ENCODE data around the gene FTO.

FTO gene

GRCh38 chr16:53944025-53944424, 240.1 kb downstream of the FTO start:
- DNase-seq: no peak

GRCh38 chr16:53945996-53946395, 242.0 kb downstream of the FTO start:
- no peak overlapping the region for H3K27ac Mint-ChIP-seq
- H3K4me1 Mint-ChIP-seq: peaks cover 6 to 15% of the 10 kb centered on the region in 2 donors
- H3K4me3 Mint-ChIP-seq: no peak overlapping the region
- peaks cover 6 to 8% of the 10 kb centered on the region in 2 donors for H3K36me3 Mint-ChIP-seq
- no peaks in the 10 kb centered on the region for H3K27me3 Mint-ChIP-seq
- DNase-seq (no peak), ATAC-seq (replicated peaks) (peak; percentile 48 to 54)
- no peaks in the 10 kb centered on the region for H3K9me3 Mint-ChIP-seq

More at GRCh38 chr16:53944025-53944424, 240.1 kb downstream of the FTO start:
- Mint-ChIP-seq H3K27me3 (no peaks in the 10 kb centered on the region), H3K4me1 (peaks cover 2 to 6% of the 10 kb centered on the region in 2 donors), H3K9me3 (no peaks in the 10 kb centered on the region), H3K27ac (no peak overlapping the region), H3K4me3 (no peak overlapping the region), H3K36me3 (peaks cover 15 to 24% of the 10 kb centered on the region in 2 donors)
- ATAC-seq (replicated peaks): no peak

- H3K9me3 Mint-ChIP-seq: no peaks in the 10 kb centered on the region
- ATAC-seq (replicated peaks) (no peak), DNase-seq (no peak)
- H3K27me3 Mint-ChIP-seq: no peaks in the 10 kb centered on the region
- H3K27ac Mint-ChIP-seq: no peak overlapping the region
- no peak overlapping the region for H3K4me3 Mint-ChIP-seq
- peaks cover 9 to 16% of the 10 kb centered on the region in 2 donors for H3K4me1 Mint-ChIP-seq
- peaks cover 3 to 5% of the 10 kb centered on the region in 2 donors for H3K36me3 Mint-ChIP-seq
Measured at GRCh38 chr16:53946746-53947386, 242.9 kb downstream of the FTO start.

- no peak overlapping the region for H3K4me3 Mint-ChIP-seq
- peaks cover 13 to 24% of the 10 kb centered on the region in 2 donors for H3K4me1 Mint-ChIP-seq
- H3K27ac Mint-ChIP-seq: no peak overlapping the region
- no peaks in the 10 kb centered on the region for H3K27me3 Mint-ChIP-seq
- no peak for ATAC-seq (replicated peaks)
- no peaks in the 10 kb centered on the region for H3K36me3 Mint-ChIP-seq
- no peaks in the 10 kb centered on the region for H3K9me3 Mint-ChIP-seq
- DNase-seq: no peak
Measured at GRCh38 chr16:53947642-53948041, 243.7 kb downstream of the FTO start.

- Mint-ChIP-seq H3K36me3 (no peaks in the 10 kb centered on the region), H3K4me3 (no peak overlapping the region), H3K4me1 (peaks cover 13 to 26% of the 10 kb centered on the region in 2 donors), H3K27ac (no peak overlapping the region), H3K27me3 (no peaks in the 10 kb centered on the region), H3K9me3 (no peaks in the 10 kb centered on the region)
- ATAC-seq (replicated peaks): no peak
- no peak for DNase-seq
Measured at GRCh38 chr16:53948326-53948725, 244.4 kb downstream of the FTO start.

GRCh38 chr16:53948734-53949430, 244.9 kb downstream of the FTO start:
- DNase-seq (no peak), ATAC-seq (replicated peaks) (no peak)
- H3K27ac Mint-ChIP-seq: no peak overlapping the region
- H3K4me1 Mint-ChIP-seq: peaks cover 13 to 26% of the 10 kb centered on the region in 2 donors
- H3K4me3 Mint-ChIP-seq: no peak overlapping the region
- H3K9me3 Mint-ChIP-seq: no peaks in the 10 kb centered on the region
- H3K27me3 Mint-ChIP-seq: no peaks in the 10 kb centered on the region
- H3K36me3 Mint-ChIP-seq: no peaks in the 10 kb centered on the region

- Mint-ChIP-seq H3K27ac (peak overlapping the region; percentile 88), H3K4me3 (peak overlapping the region in 1 of 2 donors; percentile 44), H3K27me3 (no peaks in the 10 kb centered on the region), H3K36me3 (peaks cover 0 to 5% of the 10 kb centered on the region in 2 donors), H3K9me3 (no peaks in the 10 kb centered on the region), H3K4me1 (peaks cover 13 to 26% of the 10 kb centered on the region in 2 donors)
- DNase-seq (no peak), ATAC-seq (replicated peaks) (peak; percentile 42 to 55)
Measured at GRCh38 chr16:53949715-53950410, 245.9 kb downstream of the FTO start.

GRCh38 chr16:53950677-53951076, 246.7 kb downstream of the FTO start:
- no peak overlapping the region for H3K27ac Mint-ChIP-seq
- H3K4me1 Mint-ChIP-seq: peaks cover 17 to 26% of the 10 kb centered on the region in 2 donors
- DNase-seq (no peak), ATAC-seq (replicated peaks) (no peak)
- no peaks in the 10 kb centered on the region for H3K9me3 Mint-ChIP-seq
- no peak overlapping the region for H3K4me3 Mint-ChIP-seq
- no peaks in the 10 kb centered on the region for H3K27me3 Mint-ChIP-seq
- peaks cover 6 to 12% of the 10 kb centered on the region in 2 donors for H3K36me3 Mint-ChIP-seq

GRCh38 chr16:53952215-53953208, 248.6 kb downstream of the FTO start:
- Mint-ChIP-seq H3K27me3 (no peaks in the 10 kb centered on the region), H3K4me1 (peaks cover 17 to 26% of the 10 kb centered on the region in 2 donors)

GRCh38 chr16:53953336-53953735, 249.4 kb downstream of the FTO start:
- no peak for ATAC-seq (replicated peaks)
- H3K27ac Mint-ChIP-seq: no peak overlapping the region

More at GRCh38 chr16:53952215-53953208, 248.6 kb downstream of the FTO start:
- Mint-ChIP-seq H3K27ac (no peak overlapping the region), H3K4me3 (no peak overlapping the region), H3K36me3 (peaks cover 8 to 15% of the 10 kb centered on the region in 2 donors), H3K9me3 (no peaks in the 10 kb centered on the region)
- ATAC-seq (replicated peaks) (peak in 1 of 2 donors; percentile 27), DNase-seq (no peak)

GRCh38 chr16:53955221-53955875, 251.4 kb downstream of the FTO start:
- peaks cover 11 to 12% of the 10 kb centered on the region in 2 donors for H3K4me1 Mint-ChIP-seq
- H3K9me3 Mint-ChIP-seq: no peaks in the 10 kb centered on the region
- H3K27me3 Mint-ChIP-seq: no peaks in the 10 kb centered on the region
- H3K4me3 Mint-ChIP-seq: no peak overlapping the region
- DNase-seq: no peak
- peaks cover 10 to 15% of the 10 kb centered on the region in 2 donors for H3K36me3 Mint-ChIP-seq
- no peak for ATAC-seq (replicated peaks)
- H3K27ac Mint-ChIP-seq: no peak overlapping the region

More at GRCh38 chr16:53953336-53953735, 249.4 kb downstream of the FTO start:
- H3K4me1 Mint-ChIP-seq: peaks cover 15 to 26% of the 10 kb centered on the region in 2 donors
- no peak overlapping the region for H3K4me3 Mint-ChIP-seq
- no peaks in the 10 kb centered on the region for H3K9me3 Mint-ChIP-seq
- H3K36me3 Mint-ChIP-seq: peaks cover 10 to 15% of the 10 kb centered on the region in 2 donors
- no peaks in the 10 kb centered on the region for H3K27me3 Mint-ChIP-seq
- DNase-seq: no peak

- ATAC-seq (replicated peaks) (no peak), DNase-seq (no peak)
- peaks cover 10 to 18% of the 10 kb centered on the region in 2 donors for H3K36me3 Mint-ChIP-seq
- H3K27ac Mint-ChIP-seq: no peak overlapping the region
- no peak overlapping the region for H3K4me3 Mint-ChIP-seq
- no peaks in the 10 kb centered on the region for H3K27me3 Mint-ChIP-seq
- peaks cover 0 to 4% of the 10 kb centered on the region in 2 donors for H3K4me1 Mint-ChIP-seq
- no peaks in the 10 kb centered on the region for H3K9me3 Mint-ChIP-seq
Measured at GRCh38 chr16:53958341-53958880, 254.5 kb downstream of the FTO start.

Measured in stimulated activated naive B cell treated with anti-CD40 and anti-IgM and Interleukin-4, amounts not matched to agents 10 μg/mL and 1 μg/mL and 100 μg/mL, for 72 hours (primary cell).